Measurements from ENCODE around the gene GGT6.
"Not testable (repeated sequence)": the region's sequence is repeated elsewhere in the genome, so short reads cannot be mapped to it uniquely, and the experiment has no call there.

The GGT6 gene

GRCh38 chr17:4560421-4560820 lies at the start of gene GGT6:
Gene GGT6 (minus strand): TSS chr17:4560577. CDS start chr17:4560521, 56 bp downstream.
- DNase-seq (ENCODE audit: low read depth): no peak

- DNase-seq (ENCODE audit: low read depth): no peak
These were observed 49.8 kb upstream of the GGT6 start for GRCh38 chr17:4610162-4610561.

- DNase-seq (ENCODE audit: low read depth): no peak
These were observed 49.4 kb upstream of the GGT6 start for GRCh38 chr17:4609761-4610160.

GRCh38 chr17:4607773-4608187 lies 47.4 kb upstream of the GGT6 start:
- peak; percentile 89 for DNase-seq (ENCODE audit: low read depth)

- DNase-seq (ENCODE audit: low read depth): no peak
These were observed 46.9 kb upstream of the GGT6 start for GRCh38 chr17:4607261-4607741.

GRCh38 chr17:4605826-4606225 lies 45.4 kb upstream of the GGT6 start:
- DNase-seq (ENCODE audit: low read depth): peak; percentile 92

GRCh38 chr17:4604736-4605135 lies 44.4 kb upstream of the GGT6 start:
- not testable (repeated sequence) for DNase-seq (ENCODE audit: low read depth)

- DNase-seq (ENCODE audit: low read depth): peak; percentile 65
These were observed 43.8 kb upstream of the GGT6 start for GRCh38 chr17:4604111-4604644.

GRCh38 chr17:4602041-4602440 lies 41.7 kb upstream of the GGT6 start:
- no peak for DNase-seq (ENCODE audit: low read depth)

GRCh38 chr17:4601326-4601725 lies 40.9 kb upstream of the GGT6 start:
- DNase-seq (ENCODE audit: low read depth): no peak

- DNase-seq (ENCODE audit: low read depth): peak; percentile 27
These were observed 40.2 kb upstream of the GGT6 start for GRCh38 chr17:4600563-4600962.

GRCh38 chr17:4599505-4600281 lies 39.3 kb upstream of the GGT6 start:
- peak; percentile 98 for DNase-seq (ENCODE audit: low read depth)

GRCh38 chr17:4598776-4599504 lies 38.6 kb upstream of the GGT6 start:
- peak; percentile 96 for DNase-seq (ENCODE audit: low read depth)

- no peak for DNase-seq (ENCODE audit: low read depth)
These were observed 37.6 kb upstream of the GGT6 start for GRCh38 chr17:4597975-4598374.

GRCh38 chr17:4596636-4597380 lies 36.4 kb upstream of the GGT6 start:
- DNase-seq (ENCODE audit: low read depth): no peak

GRCh38 chr17:4595685-4596342 lies 35.4 kb upstream of the GGT6 start:
- DNase-seq (ENCODE audit: low read depth): not testable (repeated sequence)

- DNase-seq (ENCODE audit: low read depth): no peak
These were observed 34.7 kb upstream of the GGT6 start for GRCh38 chr17:4594931-4595684.

- no peak for DNase-seq (ENCODE audit: low read depth)
These were observed 34.0 kb upstream of the GGT6 start for GRCh38 chr17:4594406-4594805.

GRCh38 chr17:4593021-4593421 lies 32.6 kb upstream of the GGT6 start:
- no peak for DNase-seq (ENCODE audit: low read depth)

GRCh38 chr17:4592240-4593005 lies 32.0 kb upstream of the GGT6 start:
- no peak for DNase-seq (ENCODE audit: low read depth)

Measured in amniotic epithelial cell (primary cell).